B cell (primary cell): ENCODE measurements around the gene ACIN1. TPM values are rescaled to one million over a fixed set of nuclear protein-coding genes. Genes with fewer than 3 reads are reported as not detected.
A peak's percentile ranks its signal among the peaks of the same experiment; 100 is the strongest.

Experiments used
- ATAC-seq: fragments of 200-7000 bp; cut with Tn5 transposase; one replicate; pipeline ENCODE4 v1.10.0; 2021; ENCODE audit warnings: low read depth, mild to moderate bottlenecking, moderate number of reproducible peaks, moderate library complexity
- CTCF ChIA-PET: fragments of 350-600 bp; sonication (Branson Sonifier 250); formaldehyde crosslinking; loops from one replicate; lab custom pipeline; 2021; ENCODE audit warnings: antibody characterized with exemption, inconsistent platforms; lab: Charles Lee
- POLR2A ChIA-PET: fragments of 350-600 bp; sonication (Branson Sonifier 250); formaldehyde crosslinking; loops from one replicate; lab custom pipeline; 2021; ENCODE audit warnings: antibody characterized with exemption; lab: Charles Lee
- DNase-seq: peaks from one replicate; pipeline ENCODE4 v3.0.0; 2013
- H2AFZ ChIP-seq: 2 replicates; pipeline ENCODE4 v1.6.1; 2012; ENCODE audit warnings: mild to moderate bottlenecking, low read depth, low read length; ENCODE audit not compliant: insufficient read depth, poor library complexity, severe bottlenecking
- H3K27ac ChIP-seq, 2 donors: 1 replicate in 1 of 2; 2 replicates in 1 of 2; pipeline ENCODE4 v1.5.1; 2012 to 2013; ENCODE audit warnings: low read length in 2 of 2, mild to moderate bottlenecking in 2 of 2, moderate library complexity in 1 of 2
- H3K27me3 ChIP-seq, 4 experiments: fragments of 200-600 bp in 1 of 4; sonication (generic) in 1 of 4; replicated peaks in 1 of 4; 1 replicate in 2 of 4; 2 replicates in 2 of 4; pipeline versions ENCODE4 v1.6.1 to v1.7.0; 2013 to 2016; ENCODE audit warnings: low read length in 3 of 4, mild to moderate bottlenecking in 2 of 4, mixed read lengths in 1 of 4, moderate library complexity in 1 of 4; ENCODE audit not compliant: insufficient read depth in 4 of 4, control insufficient read depth in 3 of 4; ENCODE audit errors: control extremely low read depth in 1 of 4
- H3K36me3 ChIP-seq, 2 experiments: replicated peaks in 1 of 2; 1 replicate in 1 of 2; 2 replicates in 1 of 2; pipeline versions ENCODE4 v1.6.1 to v1.7.1; 2013; ENCODE audit warnings: low read length in 1 of 2; ENCODE audit not compliant: insufficient read depth in 2 of 2, control insufficient read depth in 1 of 2; ENCODE audit errors: control extremely low read depth in 1 of 2, extremely low read depth in 1 of 2
- H3K4me1 ChIP-seq, 2 donors: fragments of 200-600 bp in 1 of 2; sonication (generic) in 1 of 2; 1 replicate in 1 of 2; 2 replicates in 1 of 2; pipeline versions ENCODE4 v1.5.1 to v1.6.1; 2013 to 2017; ENCODE audit warnings: low read length in 2 of 2; ENCODE audit not compliant: control insufficient read depth in 2 of 2, insufficient read depth in 2 of 2
- H3K4me2 ChIP-seq: replicated peaks from 2 replicates; pipeline ENCODE3; 2012; ENCODE audit warnings: mild to moderate bottlenecking, low read depth, low read length; ENCODE audit not compliant: poor library complexity, severe bottlenecking
- H3K4me3 ChIP-seq, 5 experiments: fragments of 200-600 bp in 1 of 5; sonication (generic) in 1 of 5; 1 replicate in 3 of 5; 2 replicates in 2 of 5; pipeline versions ENCODE4 v1.5.1 to v1.7.0; 2011 to 2016; ENCODE audit warnings: low read length in 4 of 5, mild to moderate bottlenecking in 4 of 5, low read depth in 2 of 5, control low read depth in 1 of 5, moderate library complexity in 1 of 5; ENCODE audit not compliant: insufficient read depth in 1 of 5; ENCODE audit errors: control extremely low read depth in 1 of 5, extremely low read depth in 1 of 5
- H3K79me2 ChIP-seq: fragments of 200-600 bp; sonication (generic); one replicate; pipeline ENCODE4 v1.6.0; 2016; ENCODE audit warnings: low read length; ENCODE audit not compliant: control insufficient read depth, insufficient read depth
- H3K9ac ChIP-seq: fragments of 200-600 bp; sonication (generic); 2 replicates; pipeline ENCODE4 v1.6.1; 2017; ENCODE audit warnings: mild to moderate bottlenecking, low read length, moderate library complexity
- H3K9me3 ChIP-seq, 3 donors: one replicate each; pipeline versions ENCODE4 v1.6.1 to v1.7.1; 2013; ENCODE audit warnings: low read length in 2 of 3; ENCODE audit not compliant: control insufficient read depth in 2 of 3, insufficient read depth in 1 of 3; ENCODE audit errors: control extremely low read depth in 1 of 3
- H4K20me1 ChIP-seq: 2 replicates; pipeline ENCODE4 v1.6.0; 2012; ENCODE audit warnings: mild to moderate bottlenecking, low read length; ENCODE audit not compliant: insufficient read depth, control insufficient read depth, poor library complexity, severe bottlenecking
- H3K27ac Mint-ChIP-seq: one replicate; pipeline ENCODE4 v1.8.0; 2021; ENCODE audit warnings: mixed read lengths
- H3K27me3 Mint-ChIP-seq: one replicate; pipeline ENCODE4 v1.8.0; 2021; ENCODE audit warnings: mixed read lengths
- H3K4me1 Mint-ChIP-seq: one replicate; pipeline ENCODE4 v1.8.0; 2021; ENCODE audit warnings: mixed read lengths
- H3K4me3 Mint-ChIP-seq: one replicate; pipeline ENCODE4 v1.8.0; 2021; ENCODE audit warnings: mixed read lengths
- H3K9me3 Mint-ChIP-seq: one replicate; pipeline ENCODE4 v1.8.0; 2022; ENCODE audit warnings: mixed read lengths; ENCODE audit not compliant: insufficient read depth
- CTCF ChIP-seq: fragments of 200-600 bp; IDR thresholded peaks from one replicate; pipeline ENCODE4 v1.8.0; 2022; ENCODE audit warnings: antibody characterized with exemption, mild to moderate bottlenecking
- EZH2 ChIP-seq: IDR thresholded peaks from 2 replicates; pipeline ENCODE4 v1.6.1; 2012; ENCODE audit warnings: borderline replicate concordance, low read depth, mild to moderate bottlenecking, moderate library complexity, low read length; ENCODE audit not compliant: insufficient read depth, poor library complexity, severe bottlenecking
- WGBS: methylation state at CpG from one replicate; pipeline ENCODE4 v1.1.5; 2013; ENCODE audit warnings: missing lambda C conversion rate; ENCODE audit not compliant: insufficient coverage; 5-methylcytosine and 5-hydroxymethylcytosine counted together
- intact Hi-C: fragments of 100-400 bp; cut with micrococcal nuclease; formaldehyde crosslinking; loops from one replicate; pipeline ENCODE4 v1.10.0; 2022
- polyA plus RNA-seq: library from polyadenylated mRNA; depleted of rRNA; stranded (reverse); fragments of >200 nt; gene quantifications from 2 replicates; pipeline ENCODE4 v1.2.3, GENCODE V29; 2012
- total RNA-seq, 2 donors: library from RNA; stranded (reverse); fragments of 120-200 nt in 1 of 2; gene quantifications; 1 replicate in 1 of 2; 2 replicates in 1 of 2; pipeline versions ENCODE4 v1.2.3 to v1.2.4, GENCODE V29; 2013 to 2022

Gene ACIN1
- total and polyA plus RNA-seq, 2 donors (not counting 1 experiment from before 2014, with no cell fraction given), result 178 to 359 TPM

GRCh38 chr14:23120541-23121251 is 25.8 kb upstream of the ACIN1 start:
- 0% methylated on average over 7 of the region's 9 CpGs for WGBS
- Histone ChIP-seq H3K27ac (peak overlapping the region; percentile 72 to 88), H3K79me2 (no peaks in the 10 kb centered on the region), H3K9me3 (peaks cover 0 to 3% (median 0%) of the 10 kb centered on the region in 3 donors), H3K4me1 (peaks cover 32 to 35% of the 10 kb centered on the region in 2 donors), H2AFZ (peak overlapping the region; percentile 79), H3K27me3 (no peaks in the 10 kb centered on the region), H3K4me2 (peak overlapping the region; percentile 77), H3K9ac (peak overlapping the region; percentile 45), H3K36me3 (no peaks in the 10 kb centered on the region), H4K20me1 (no peaks in the 10 kb centered on the region), H3K4me3 (peak overlapping the region in 4 of 5 experiments; percentile 27 to 36 (median 30))
- CTCF ChIA-PET, result interaction anchor here (0.6 to 9.6 kb wide), 42 partner anchors 8 to 492 kb away, joined by 3 to 249 read pairs (median 4); partner anchors contain the start of genes ACIN1, C14orf119, PABPN1 and PPP1R3E
- H3K4me3 Mint-ChIP-seq, result peak overlapping the region; percentile 79
- ATAC-seq, result peak; percentile 95
- peaks cover 7% of the 10 kb centered on the region for H3K27me3 Mint-ChIP-seq
- peak; percentile 99 for TF ChIP-seq CTCF
- no peak for TF ChIP-seq EZH2
- peaks cover 34% of the 10 kb centered on the region for H3K4me1 Mint-ChIP-seq
- intact Hi-C loops, result loop anchor here (1.0 to 2.0 kb wide), 6 partner anchors 25 to 260 kb away; partner anchors contain the start of genes ACIN1, C14orf119 and HOMEZ
- peak overlapping the region; percentile 89 for H3K27ac Mint-ChIP-seq
- POLR2A ChIA-PET, result interaction anchor here (0.6 to 1.2 kb wide), 3 partner anchors 26 to 435 kb away, joined by 3 to 5 read pairs (median 3); partner anchors contain the start of genes ACIN1, C14orf119 and PABPN1
- no peaks in the 10 kb centered on the region for H3K9me3 Mint-ChIP-seq
- DNase-seq, result peak; percentile 89
